BJ (cell line): ENCODE results near the gene RAPSN. TPM values are rescaled to one million over a fixed set of nuclear protein-coding genes. Genes with fewer than 3 reads are reported as not detected.

Experiments
- CTCF ChIA-PET: fragments of 350-600 bp; formaldehyde crosslinking; extraction: SDS; loops from one replicate; lab custom pipeline; 2021; ENCODE audit warnings: antibody characterized with exemption, inconsistent platforms; lab: Yijun Ruan, JAX
- POLR2A ChIA-PET: fragments of 300-600 bp; sonication (Branson Sonifier 250); formaldehyde crosslinking; extraction: SDS; loops from one replicate; lab custom pipeline; 2021; ENCODE audit warnings: antibody characterized with exemption; lab: Charles Lee
- DNase-seq: peaks from one replicate; pipeline ENCODE4 v3.0.0-alpha.2; 2011; ENCODE audit warnings: low read depth
- H3K27me3 ChIP-seq: 2 replicates; pipeline ENCODE4 v1.6.0; 2011; ENCODE audit warnings: low read length; ENCODE audit not compliant: control insufficient read depth, insufficient read depth
- H3K36me3 ChIP-seq: 2 replicates; pipeline ENCODE4 v1.5.1; 2011; ENCODE audit warnings: low read length; ENCODE audit not compliant: control insufficient read depth, insufficient read depth
- H3K4me3 ChIP-seq: 2 replicates; pipeline ENCODE4 v1.5.1; 2011; ENCODE audit warnings: low read depth, mild to moderate bottlenecking, control low read depth, low read length
- polyA plus RNA-seq: library from polyadenylated mRNA; depleted of rRNA; stranded (reverse); fragments of >200 nt; gene quantifications from 2 replicates; pipeline ENCODE4 v1.2.3, GENCODE V29; 2011
- TF ChIP-seq, protein P1 (sequence below): IDR thresholded peaks from 2 replicates; pipeline ENCODE4 v1.5.1; 2011; ENCODE audit warnings: low read depth, mild to moderate bottlenecking, control low read depth, inconsistent platforms, low read length, moderate library complexity; ENCODE audit not compliant: insufficient read depth

Gene RAPSN
- polyA plus RNA-seq, 1 experiment: 0.10 TPM

DNA sequence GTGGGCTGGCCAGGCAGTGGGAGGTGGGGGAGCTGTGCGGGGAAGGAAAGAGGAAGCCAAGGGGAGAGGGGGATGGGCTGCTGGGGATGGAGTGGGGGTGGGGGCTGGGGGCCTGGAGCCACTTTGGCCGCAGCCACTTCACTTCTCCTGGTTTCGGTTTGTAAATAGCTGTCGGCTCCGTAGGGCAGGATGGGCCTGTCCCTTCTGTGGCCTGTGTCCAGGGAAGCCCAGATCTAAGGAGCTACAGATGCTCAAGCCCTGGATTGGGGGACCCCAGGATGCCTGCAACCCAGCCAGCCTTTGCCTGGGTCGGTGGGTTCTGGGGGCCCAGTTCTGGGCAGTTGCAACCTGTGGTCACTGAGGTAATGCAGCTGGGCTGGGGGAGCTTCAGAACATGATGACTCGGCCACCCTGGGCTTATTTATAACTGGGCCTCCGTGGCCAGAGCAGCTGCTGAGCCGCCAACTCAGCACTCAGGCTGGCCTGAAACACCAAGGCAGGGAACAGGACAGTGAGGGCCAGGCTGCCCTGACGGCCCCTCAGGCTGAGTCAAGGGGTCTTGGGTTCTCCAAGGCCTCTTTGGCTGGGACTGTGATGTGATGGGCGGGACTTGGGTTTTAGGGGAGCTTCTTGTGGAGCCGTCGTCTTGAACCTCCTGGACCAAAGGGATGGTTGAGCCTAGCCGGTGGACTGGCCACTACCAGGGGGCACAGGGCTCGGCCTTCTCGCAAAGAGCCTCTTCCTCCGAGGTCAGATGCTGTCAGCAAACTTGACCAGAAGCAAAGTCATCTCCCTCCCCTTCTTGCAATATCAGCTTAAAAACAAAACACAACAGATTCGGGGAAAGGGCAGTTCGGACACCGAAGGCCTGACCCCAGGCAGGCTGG is 55.5 kb downstream of the RAPSN start:
- Histone ChIP-seq H3K36me3 (no peaks in the 10 kb centered on the region), H3K27me3 (no peaks in the 10 kb centered on the region), H3K4me3 (no peak overlapping the region)
- no peak for DNase-seq
- ChIA-PET POLR2A (no interaction called here), CTCF (interaction anchor here (0.7 to 4.7 kb wide), 8 partner anchors 12 to 224 kb away, joined by 3 to 32 read pairs (median 3); no protein-coding TSS in a partner anchor)
- TF ChIP-seq, protein P1, sequence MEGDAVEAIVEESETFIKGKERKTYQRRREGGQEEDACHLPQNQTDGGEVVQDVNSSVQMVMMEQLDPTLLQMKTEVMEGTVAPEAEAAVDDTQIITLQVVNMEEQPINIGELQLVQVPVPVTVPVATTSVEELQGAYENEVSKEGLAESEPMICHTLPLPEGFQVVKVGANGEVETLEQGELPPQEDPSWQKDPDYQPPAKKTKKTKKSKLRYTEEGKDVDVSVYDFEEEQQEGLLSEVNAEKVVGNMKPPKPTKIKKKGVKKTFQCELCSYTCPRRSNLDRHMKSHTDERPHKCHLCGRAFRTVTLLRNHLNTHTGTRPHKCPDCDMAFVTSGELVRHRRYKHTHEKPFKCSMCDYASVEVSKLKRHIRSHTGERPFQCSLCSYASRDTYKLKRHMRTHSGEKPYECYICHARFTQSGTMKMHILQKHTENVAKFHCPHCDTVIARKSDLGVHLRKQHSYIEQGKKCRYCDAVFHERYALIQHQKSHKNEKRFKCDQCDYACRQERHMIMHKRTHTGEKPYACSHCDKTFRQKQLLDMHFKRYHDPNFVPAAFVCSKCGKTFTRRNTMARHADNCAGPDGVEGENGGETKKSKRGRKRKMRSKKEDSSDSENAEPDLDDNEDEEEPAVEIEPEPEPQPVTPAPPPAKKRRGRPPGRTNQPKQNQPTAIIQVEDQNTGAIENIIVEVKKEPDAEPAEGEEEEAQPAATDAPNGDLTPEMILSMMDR: no peak

- DNase-seq: no peak
- POLR2A ChIA-PET: no interaction called here
- Histone ChIP-seq H3K27me3 (no peaks in the 10 kb centered on the region), H3K4me3 (no peak overlapping the region), H3K36me3 (no peaks in the 10 kb centered on the region)
- CTCF ChIA-PET: interaction anchor here (0.7 to 4.7 kb wide), 8 partner anchors 13 to 225 kb away, joined by 3 to 32 read pairs (median 3); no protein-coding TSS in a partner anchor
- TF ChIP-seq, protein P1: no peak
Observed at GRCh38 chr11:47392546-47393162, 56.3 kb downstream of the RAPSN start.

DNA sequence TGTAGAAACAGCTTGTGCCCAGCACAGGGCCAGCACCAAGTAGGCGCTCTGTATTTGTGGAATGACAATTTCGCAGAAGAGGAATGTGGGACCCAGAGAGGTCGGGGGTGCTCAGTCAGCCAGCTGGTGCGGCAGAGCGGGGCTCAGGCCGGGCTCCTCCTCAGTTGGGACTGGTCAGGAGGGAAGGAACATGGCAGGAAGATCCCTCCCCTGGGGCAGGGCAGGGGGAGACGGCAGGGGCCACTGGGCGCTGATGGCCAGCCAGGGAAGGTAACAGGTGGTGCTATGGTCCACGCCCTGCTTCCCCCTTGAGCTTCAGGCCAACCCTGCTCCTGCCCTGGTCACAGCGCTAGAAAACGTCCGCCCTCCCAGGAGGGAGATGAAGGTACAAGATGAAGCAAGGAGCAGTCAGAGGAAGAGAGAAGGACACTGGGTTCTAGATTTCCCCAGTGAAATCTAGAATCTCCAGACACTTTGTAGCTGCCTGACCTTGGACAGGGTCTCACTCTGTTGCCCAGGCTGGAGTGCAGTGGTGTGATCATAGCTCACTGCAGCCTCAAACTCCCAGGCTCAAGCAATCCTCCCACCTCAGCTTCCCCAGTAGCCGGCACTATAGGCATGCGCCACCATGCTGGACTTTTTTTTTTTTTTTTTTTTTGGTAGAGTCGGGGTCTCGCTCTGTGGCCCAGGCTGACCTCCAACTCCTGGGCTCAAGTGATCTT is 57.1 kb downstream of the RAPSN start:
- H3K36me3 ChIP-seq: no peaks in the 10 kb centered on the region
- TF ChIP-seq, protein P1: no peak
- DNase-seq: no peak
- ChIA-PET CTCF (interaction anchor here (0.7 to 4.7 kb wide), 3 partner anchors 18 to 61 kb away, joined by 3 to 32 read pairs (median 4); no protein-coding TSS in a partner anchor), POLR2A (no interaction called here)
- no peaks in the 10 kb centered on the region for H3K27me3 ChIP-seq
- no peak overlapping the region for H3K4me3 ChIP-seq

GRCh38 chr11:47391077-47391583 is 57.8 kb downstream of the RAPSN start:
- CTCF ChIA-PET: interaction anchor here (1.2 to 4.7 kb wide), 3 partner anchors 12 to 18 kb away, joined by 3 to 32 read pairs (median 4); no protein-coding TSS in a partner anchor
- POLR2A ChIA-PET: no interaction called here
- no peak for DNase-seq

More at GRCh38 chr11:47391077-47391583, 57.8 kb downstream of the RAPSN start:
- no peaks in the 10 kb centered on the region for H3K36me3 ChIP-seq
- TF ChIP-seq, protein P1: no peak
- no peaks in the 10 kb centered on the region for H3K27me3 ChIP-seq
- no peak overlapping the region for H3K4me3 ChIP-seq
